Sigmoid colon (tissue), 7 donors: Measurements from ENCODE around the gene GALNT12. TPM values are rescaled to one million over a fixed set of nuclear protein-coding genes. Genes with fewer than 3 reads are reported as not detected.

Experiments used
- DNase-seq: peaks from one replicate; pipeline ENCODE4 v3.0.0-alpha.2; 2019
- H3K27ac ChIP-seq, 4 donors: fragments of 200-600 bp; sonication (generic); one replicate each; pipeline ENCODE4 v1.5.1; 2016 to 2019; ENCODE audit warnings: mild to moderate bottlenecking in 1 of 4
- H3K27me3 ChIP-seq, 3 donors: fragments of 200-600 bp; sonication (generic); one replicate each; pipeline ENCODE4 v1.5.1; 2019; ENCODE audit warnings: mild to moderate bottlenecking in 1 of 3
- H3K36me3 ChIP-seq, 4 donors: fragments of 200-600 bp; sonication (generic); one replicate each; pipeline ENCODE4 v1.5.1; 2016 to 2019
- H3K4me1 ChIP-seq, 4 donors: fragments of 200-600 bp; sonication (generic); one replicate each; pipeline ENCODE4 v1.5.1; 2017 to 2019
- H3K4me3 ChIP-seq, 4 donors: fragments of 200-600 bp; sonication (generic); one replicate each; pipeline ENCODE4 v1.5.1; 2017 to 2019; ENCODE audit warnings: mild to moderate bottlenecking in 2 of 4, moderate library complexity in 1 of 4
- H3K9me3 ChIP-seq, 4 donors: fragments of 200-600 bp in 3 of 4; sonication (generic) in 3 of 4; one replicate each; pipeline versions ENCODE4 v1.5.1 to v1.6.1; 2013 to 2019
- EP300 ChIP-seq, 4 donors: sonication (generic); formaldehyde crosslinking; IDR thresholded peaks; one replicate each; pipeline ENCODE4 v1.6.1; 2017; ENCODE audit warnings: antibody characterized with exemption in 4 of 4
- POLR2A ChIP-seq, 2 donors: fragments of 450-650 bp; IDR thresholded peaks; one replicate each; pipeline ENCODE4 v1.6.1; 2016; ENCODE audit warnings: antibody characterized with exemption in 2 of 2, mild to moderate bottlenecking in 2 of 2, moderate library complexity in 2 of 2
- POLR2AphosphoS5 ChIP-seq, 4 donors: sonication (generic); formaldehyde crosslinking; IDR thresholded peaks; one replicate each; pipeline ENCODE4 v1.6.1; 2017; ENCODE audit warnings: antibody characterized with exemption in 4 of 4
- WGBS, 2 donors: extraction: QIAGEN DNeasy Blood & Tissue Kit; methylation state at CpG; one replicate each; pipeline ENCODE4 v1.1.7; 2013; 5-methylcytosine and 5-hydroxymethylcytosine counted together
- intact Hi-C: fragments of 100-400 bp; cut with DNase I; formaldehyde crosslinking; loops from one replicate; pipeline ENCODE4 v1.15.1; 2023
- polyA plus RNA-seq, 3 donors: library from polyadenylated mRNA; stranded (reverse); fragments of 200-250 nt; gene quantifications; one replicate each; pipeline ENCODE4 v1.2.3, GENCODE V29; 2013
- total RNA-seq, 4 donors: library from RNA; depleted of rRNA; stranded (reverse); fragments of >200 nt; gene quantifications; one replicate each; pipeline ENCODE4 v1.1.0, GENCODE V29; 2016
- TF ChIP-seq, protein P1 (sequence below), 4 experiments: fragments of 450-650 bp in 3 of 4; fragments of 200-600 bp in 1 of 4; IDR thresholded peaks; one replicate each; pipeline ENCODE4 v1.5.1; 2016 to 2019; ENCODE audit warnings: antibody characterized with exemption in 4 of 4, mild to moderate bottlenecking in 3 of 4, moderate library complexity in 2 of 4
- donor health status: healthy with polysubstance abuse.
- donor health status: Bipolar disorder and iron deficiency.
- donor health status: healthy.

GALNT12 gene
- total and polyA plus RNA-seq, 7 donors = 11.5 to 34.2 (median 18.9) TPM

DNA sequence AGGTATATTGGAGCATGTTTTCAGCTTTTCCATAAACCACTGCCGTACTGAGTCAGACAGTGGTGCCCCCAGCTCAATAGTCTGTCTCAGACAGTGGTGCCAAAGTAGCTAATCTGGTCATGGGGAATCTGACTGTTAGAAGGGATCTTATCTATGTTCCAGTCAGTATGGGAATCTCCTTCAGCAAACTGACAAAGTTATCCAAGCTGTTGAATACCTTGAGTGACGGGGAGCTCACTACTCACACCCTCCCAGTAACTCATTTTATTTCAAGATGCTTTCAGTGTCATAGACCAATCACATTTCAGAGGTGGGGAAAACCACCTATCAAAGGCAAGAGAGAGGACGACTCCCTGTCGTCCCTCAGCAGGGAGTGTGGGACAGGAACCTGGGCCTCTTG lies 29.9 kb upstream of the GALNT12 start:
- no peaks in the 10 kb centered on the region for H3K27me3 ChIP-seq
- no peak for TF ChIP-seq POLR2AphosphoS5 (IDR thresholded peaks at IDR 0.05)
- TF ChIP-seq EP300 (IDR thresholded peaks at IDR 0.05) = no peak
- no peak for TF ChIP-seq POLR2A (IDR thresholded peaks at IDR 0.05)
- TF ChIP-seq, protein P1, sequence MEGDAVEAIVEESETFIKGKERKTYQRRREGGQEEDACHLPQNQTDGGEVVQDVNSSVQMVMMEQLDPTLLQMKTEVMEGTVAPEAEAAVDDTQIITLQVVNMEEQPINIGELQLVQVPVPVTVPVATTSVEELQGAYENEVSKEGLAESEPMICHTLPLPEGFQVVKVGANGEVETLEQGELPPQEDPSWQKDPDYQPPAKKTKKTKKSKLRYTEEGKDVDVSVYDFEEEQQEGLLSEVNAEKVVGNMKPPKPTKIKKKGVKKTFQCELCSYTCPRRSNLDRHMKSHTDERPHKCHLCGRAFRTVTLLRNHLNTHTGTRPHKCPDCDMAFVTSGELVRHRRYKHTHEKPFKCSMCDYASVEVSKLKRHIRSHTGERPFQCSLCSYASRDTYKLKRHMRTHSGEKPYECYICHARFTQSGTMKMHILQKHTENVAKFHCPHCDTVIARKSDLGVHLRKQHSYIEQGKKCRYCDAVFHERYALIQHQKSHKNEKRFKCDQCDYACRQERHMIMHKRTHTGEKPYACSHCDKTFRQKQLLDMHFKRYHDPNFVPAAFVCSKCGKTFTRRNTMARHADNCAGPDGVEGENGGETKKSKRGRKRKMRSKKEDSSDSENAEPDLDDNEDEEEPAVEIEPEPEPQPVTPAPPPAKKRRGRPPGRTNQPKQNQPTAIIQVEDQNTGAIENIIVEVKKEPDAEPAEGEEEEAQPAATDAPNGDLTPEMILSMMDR (IDR thresholded peaks at IDR 0.05) = no peak
- no peak overlapping the region for H3K27ac ChIP-seq
- H3K9me3 ChIP-seq = no peaks in the 10 kb centered on the region
- H3K4me1 ChIP-seq = no peaks in the 10 kb centered on the region
- intact Hi-C loops = no loop called here
- peaks cover 14 to 72% (median 26%) of the 10 kb centered on the region in 4 donors for H3K36me3 ChIP-seq
- WGBS, 2 donors = 93% methylated on average over 4 of the region's 4 CpGs
- no peak overlapping the region for H3K4me3 ChIP-seq
- no peak for DNase-seq

DNA sequence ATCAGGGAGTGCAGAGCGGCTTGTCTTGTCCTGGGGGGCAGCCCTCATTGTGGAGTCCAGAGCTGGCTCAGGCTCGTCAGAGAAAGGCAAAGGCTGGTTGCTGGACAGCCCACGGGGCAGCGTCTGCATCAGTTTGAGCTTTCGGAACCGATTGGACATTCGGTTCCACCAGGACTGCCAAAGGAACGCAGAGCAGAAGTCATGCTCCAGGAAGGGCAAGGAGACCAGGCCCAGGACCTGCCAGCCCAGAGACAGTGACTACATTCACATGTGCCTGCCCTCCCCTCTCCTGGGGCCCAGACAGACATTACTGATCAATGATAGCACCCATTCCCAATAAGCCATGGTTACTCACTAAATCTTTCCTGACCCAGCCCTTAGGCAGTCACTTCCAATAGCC lies 29.2 kb upstream of the GALNT12 start:
- no peak for TF ChIP-seq POLR2AphosphoS5 (IDR thresholded peaks at IDR 0.05)
- WGBS, 2 donors = 95 to 97% methylated on average over 8 of the region's 8 CpGs
- H3K4me1 ChIP-seq = no peaks in the 10 kb centered on the region
- no peak overlapping the region for H3K4me3 ChIP-seq
- peaks cover 9 to 72% (median 23%) of the 10 kb centered on the region in 4 donors for H3K36me3 ChIP-seq
- DNase-seq = no peak
- no peak overlapping the region for H3K27ac ChIP-seq
- H3K27me3 ChIP-seq = no peaks in the 10 kb centered on the region
- no peaks in the 10 kb centered on the region for H3K9me3 ChIP-seq
- intact Hi-C loops = no loop called here

DNA sequence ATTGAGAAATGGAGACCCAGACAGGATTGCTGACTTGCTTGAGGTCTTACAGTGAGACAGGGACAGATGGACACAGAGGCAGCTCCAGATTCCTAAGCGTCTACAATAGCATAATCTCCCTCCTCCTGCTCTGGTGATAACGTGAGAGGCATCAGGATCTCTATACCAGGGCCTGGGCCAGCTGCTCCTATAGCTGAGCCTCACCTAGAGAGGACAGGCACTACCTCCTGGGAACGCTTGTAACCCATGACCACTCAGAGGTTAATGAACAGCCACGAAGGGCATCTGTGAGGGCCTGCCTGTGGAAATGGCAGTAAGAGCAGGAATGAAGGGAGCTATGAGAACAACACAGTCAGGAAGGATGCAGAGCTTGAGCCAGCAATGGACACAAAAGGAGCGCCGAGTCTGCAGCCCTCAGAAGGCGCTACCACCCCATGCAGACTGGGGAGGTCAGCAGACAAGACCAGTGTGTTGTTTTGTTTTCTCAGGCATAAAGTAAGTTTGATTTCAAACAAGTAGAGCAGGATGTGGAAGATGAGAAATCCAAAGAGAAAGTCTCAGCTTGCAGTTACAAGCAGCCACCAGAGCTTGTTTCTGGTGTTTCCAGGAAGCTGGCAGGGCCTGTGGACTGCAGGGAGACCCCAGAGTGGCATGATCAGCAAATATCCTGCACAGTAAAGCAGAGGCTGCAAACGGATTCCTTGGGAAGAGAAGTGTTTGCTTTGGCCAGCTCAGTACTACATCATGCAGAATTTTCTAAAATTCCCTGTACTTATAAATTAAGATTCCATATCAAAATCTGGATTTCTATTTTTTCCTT lies 28.5 kb upstream of the GALNT12 start:
- Histone ChIP-seq H3K4me1 (no peaks in the 10 kb centered on the region), H3K9me3 (no peaks in the 10 kb centered on the region), H3K27me3 (no peaks in the 10 kb centered on the region), H3K36me3 (peaks cover 2 to 72% (median 22%) of the 10 kb centered on the region in 4 donors), H3K4me3 (no peak overlapping the region), H3K27ac (no peak overlapping the region)
- WGBS, 2 donors = 70 to 77% methylated on average over 8 of the region's 8 CpGs
- DNase-seq = no peak
- TF ChIP-seq POLR2A (IDR thresholded peaks at IDR 0.05) (no peak), EP300 (IDR thresholded peaks at IDR 0.05) (no peak), POLR2AphosphoS5 (IDR thresholded peaks at IDR 0.05) (no peak)
- TF ChIP-seq, protein P1 (IDR thresholded peaks at IDR 0.05) = no peak
- intact Hi-C loops = no loop called here

DNA sequence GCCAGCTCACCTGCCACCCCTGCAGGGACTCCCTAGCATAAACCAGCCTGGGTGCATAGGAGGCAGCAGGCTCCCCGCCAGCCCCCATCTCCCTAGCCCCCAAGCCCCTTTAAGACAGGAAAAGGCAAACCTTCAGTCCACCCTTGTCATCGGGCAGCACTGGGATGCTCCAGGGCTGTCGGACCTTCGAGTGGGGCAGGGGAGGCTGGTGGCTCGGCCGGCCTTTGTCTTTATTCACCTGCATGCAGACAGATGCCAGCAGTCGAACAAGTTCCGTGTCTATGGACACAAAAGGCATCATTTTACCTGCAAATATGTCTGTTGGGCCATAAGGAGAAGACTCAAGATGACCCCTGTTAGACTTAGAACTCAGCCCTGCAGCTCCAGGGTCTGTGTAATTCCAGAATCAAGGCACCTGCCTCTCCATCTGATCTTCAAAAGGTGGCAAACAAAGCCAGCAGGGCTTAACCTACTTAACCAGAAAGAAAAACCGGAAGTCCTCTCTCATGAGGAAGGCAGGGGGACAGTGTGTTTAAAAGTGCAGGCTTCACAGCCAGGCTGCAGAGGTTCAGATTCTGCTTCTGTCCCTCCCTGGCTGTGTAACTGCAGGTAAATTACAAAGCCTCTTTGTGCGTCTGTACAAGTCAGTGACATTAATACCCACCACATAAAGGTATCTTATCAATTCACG lies 27.3 kb upstream of the GALNT12 start:
- Histone ChIP-seq H3K4me1 (no peaks in the 10 kb centered on the region), H3K27me3 (no peaks in the 10 kb centered on the region), H3K4me3 (no peak overlapping the region), H3K27ac (no peak overlapping the region), H3K9me3 (no peaks in the 10 kb centered on the region), H3K36me3 (peaks cover 0 to 66% (median 22%) of the 10 kb centered on the region in 4 donors)
- WGBS, 2 donors = 93 to 95% methylated on average over 11 of the region's 11 CpGs
- no peak for TF ChIP-seq POLR2AphosphoS5 (IDR thresholded peaks at IDR 0.05)
- TF ChIP-seq, protein P1 (IDR thresholded peaks at IDR 0.05) = no peak
- no peak for TF ChIP-seq EP300 (IDR thresholded peaks at IDR 0.05)
- no peak for TF ChIP-seq POLR2A (IDR thresholded peaks at IDR 0.05)
- intact Hi-C loops = no loop called here
- no peak for DNase-seq

DNA sequence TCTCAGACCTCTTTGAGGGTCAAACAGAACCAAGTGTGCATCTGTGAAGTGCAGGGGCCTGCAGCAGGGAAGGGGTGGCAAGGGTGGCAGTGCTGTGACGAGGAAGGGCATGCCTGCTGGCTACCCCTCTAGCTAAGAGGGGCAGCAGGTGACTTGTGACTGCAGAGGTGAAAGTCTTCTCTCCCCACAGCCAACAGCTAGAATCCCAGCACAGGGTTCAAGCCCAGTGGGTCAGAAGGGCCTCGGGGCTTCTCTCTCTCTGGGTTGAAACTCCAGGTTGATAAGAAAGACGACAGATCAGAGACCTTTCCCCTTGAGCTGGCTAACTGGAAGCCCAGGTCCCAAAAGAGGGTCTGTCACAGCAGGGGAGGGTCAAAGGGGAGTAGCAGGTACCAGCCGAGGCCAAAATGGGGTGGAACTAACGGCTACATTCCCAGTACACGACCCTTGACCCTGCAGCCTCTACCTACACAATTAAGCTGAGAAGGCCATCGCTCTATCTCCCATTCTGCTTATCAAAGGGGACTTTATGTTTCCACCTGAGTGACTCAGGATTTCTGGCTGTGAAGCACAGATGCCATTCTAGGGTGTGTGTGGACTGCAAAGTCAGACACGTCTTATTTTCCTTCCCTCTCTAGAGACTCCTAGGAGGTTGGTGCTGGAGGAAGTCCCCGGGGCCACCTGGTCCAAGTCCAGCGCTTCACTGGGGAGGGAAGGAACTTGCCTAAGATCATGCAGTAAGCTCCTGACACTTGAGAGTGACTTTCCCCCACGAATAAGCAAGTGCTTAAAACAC lies 25.7 kb upstream of the GALNT12 start:
- Histone ChIP-seq H3K4me1 (no peaks in the 10 kb centered on the region), H3K4me3 (no peak overlapping the region), H3K36me3 (peaks cover 0 to 66% (median 22%) of the 10 kb centered on the region in 4 donors), H3K27ac (no peak overlapping the region), H3K9me3 (no peaks in the 10 kb centered on the region), H3K27me3 (no peaks in the 10 kb centered on the region)
- DNase-seq = no peak
- intact Hi-C loops = no loop called here
- TF ChIP-seq POLR2AphosphoS5 (IDR thresholded peaks at IDR 0.05) (no peak), EP300 (IDR thresholded peaks at IDR 0.05) (no peak), POLR2A (IDR thresholded peaks at IDR 0.05) (no peak)
- TF ChIP-seq, protein P1 (IDR thresholded peaks at IDR 0.05) = no peak
- 28 to 73% methylated on average over 11 of the region's 11 CpGs for WGBS, 2 donors
